ENCODE measurements around the gene ZC3H18. TPM values are rescaled to one million over a fixed set of nuclear protein-coding genes. Genes with fewer than 3 reads are reported as not detected.

Gene ZC3H18
- polyA plus RNA-seq, 4 donors: 34.3 to 48.6 (median 35.2) TPM

- DNase-seq (ENCODE audit: low read depth in 4 of 4, low spot score in 3 of 4): no peak
Measured at GRCh38 chr16:88532434-88533241, 37.6 kb upstream of the ZC3H18 start.

GRCh38 chr16:88533381-88533917 is 36.8 kb upstream of the ZC3H18 start:
- no peak for DNase-seq (ENCODE audit: low read depth in 4 of 4, low spot score in 3 of 4)

- DNase-seq (ENCODE audit: low read depth in 4 of 4, low spot score in 3 of 4): peak in 1 of 4 donors; percentile 55
Measured at GRCh38 chr16:88533932-88534637, 36.1 kb upstream of the ZC3H18 start.

GRCh38 chr16:88534638-88535190 is 35.5 kb upstream of the ZC3H18 start:
- no peak for DNase-seq (ENCODE audit: low read depth in 4 of 4, low spot score in 3 of 4)

GRCh38 chr16:88535191-88535856 is 34.9 kb upstream of the ZC3H18 start:
- DNase-seq (ENCODE audit: low read depth in 4 of 4, low spot score in 3 of 4): no peak

- no peak for DNase-seq (ENCODE audit: low read depth in 4 of 4, low spot score in 3 of 4)
Measured at GRCh38 chr16:88535857-88536222, 34.4 kb upstream of the ZC3H18 start.

- DNase-seq (ENCODE audit: low read depth in 4 of 4, low spot score in 3 of 4): no peak
Measured at GRCh38 chr16:88536510-88536909, 33.7 kb upstream of the ZC3H18 start.

- no peak for DNase-seq (ENCODE audit: low read depth in 4 of 4, low spot score in 3 of 4)
Measured at GRCh38 chr16:88536971-88537751, 33.0 kb upstream of the ZC3H18 start.

- DNase-seq (ENCODE audit: low read depth in 4 of 4, low spot score in 3 of 4): no peak
Measured at GRCh38 chr16:88537859-88538258, 32.3 kb upstream of the ZC3H18 start.

- DNase-seq (ENCODE audit: low read depth in 4 of 4, low spot score in 3 of 4): no peak
Measured at GRCh38 chr16:88538366-88539060, 31.7 kb upstream of the ZC3H18 start.

GRCh38 chr16:88539261-88539651 is 30.9 kb upstream of the ZC3H18 start:
- DNase-seq (ENCODE audit: low read depth in 4 of 4, low spot score in 3 of 4): no peak

- DNase-seq (ENCODE audit: low read depth in 4 of 4, low spot score in 3 of 4): no peak
Measured at GRCh38 chr16:88539652-88540345, 30.4 kb upstream of the ZC3H18 start.

- no peak for DNase-seq (ENCODE audit: low read depth in 4 of 4, low spot score in 3 of 4)
Measured at GRCh38 chr16:88540346-88540977, 29.7 kb upstream of the ZC3H18 start.

- no peak for DNase-seq (ENCODE audit: low read depth in 4 of 4, low spot score in 3 of 4)
Measured at GRCh38 chr16:88541831-88542616, 28.2 kb upstream of the ZC3H18 start.

- DNase-seq (ENCODE audit: low read depth in 4 of 4, low spot score in 3 of 4): no peak
Measured at GRCh38 chr16:88543230-88543813, 26.9 kb upstream of the ZC3H18 start.

GRCh38 chr16:88545781-88546180 is 24.4 kb upstream of the ZC3H18 start:
- DNase-seq (ENCODE audit: low read depth in 4 of 4, low spot score in 3 of 4): no peak

GRCh38 chr16:88548131-88548874 is 21.9 kb upstream of the ZC3H18 start:
- no peak for DNase-seq (ENCODE audit: low read depth in 4 of 4, low spot score in 3 of 4)
